RPMI7951 (cell line): ENCODE measurements around the gene CDKL4. TPM values are rescaled to one million over a fixed set of nuclear protein-coding genes. Genes with fewer than 3 reads are reported as not detected.
"Not testable (repeated sequence)": the region's sequence is repeated elsewhere in the genome, so short reads cannot be mapped to it uniquely, and the experiment has no call there.

Experiments used
- DNase-seq: peaks from one replicate; pipeline ENCODE4 v3.0.0-alpha.2; 2012; ENCODE audit warnings: low read depth
- total RNA-seq: library from RNA; depleted of rRNA; stranded (reverse); fragments of >200 nt; shearing (Covaris generic); gene quantifications from 2 replicates; pipeline ENCODE4 v1.2.3, GENCODE V29; 2014; rRNA removed

CDKL4 gene
- total RNA-seq, 1 experiment from 2014 or later, result 0.12 TPM

- no peak for DNase-seq
Measured at GRCh38 chr2:39144416-39144815, 99.4 kb downstream of the CDKL4 start.

DNA sequence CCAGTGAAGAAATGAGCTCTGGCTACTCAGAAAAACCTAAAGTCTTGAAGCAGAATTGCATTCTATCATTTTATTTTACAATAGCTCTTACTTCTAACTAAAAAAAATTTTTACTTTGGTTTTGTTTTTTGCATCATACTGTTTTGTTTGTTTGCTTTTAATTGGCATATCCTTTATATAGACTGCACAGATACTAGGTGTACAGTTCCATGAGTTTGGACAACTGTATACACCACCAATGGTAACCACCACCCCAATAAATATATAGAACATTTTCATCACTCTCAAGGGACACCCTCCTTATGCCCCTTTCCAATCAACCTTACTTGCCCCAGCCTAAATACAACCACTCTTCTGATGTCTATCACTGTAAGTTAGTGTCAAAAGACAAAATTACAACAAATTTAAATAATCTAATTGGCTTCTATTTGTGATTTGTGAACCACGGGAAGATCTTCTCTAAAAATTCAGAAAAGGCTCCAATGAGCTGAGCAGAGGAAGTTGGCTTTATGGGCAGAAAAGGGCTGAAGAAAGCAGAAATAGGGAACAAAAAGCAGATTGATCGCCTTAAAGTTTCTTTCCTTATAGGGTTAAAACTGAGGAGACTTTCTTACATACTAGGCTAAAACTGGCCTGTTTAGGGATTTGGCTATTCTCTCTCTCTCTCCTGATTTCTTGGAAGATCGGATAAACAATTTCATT, 100.7 kb downstream of the CDKL4 start:
- DNase-seq, result no peak

DNA sequence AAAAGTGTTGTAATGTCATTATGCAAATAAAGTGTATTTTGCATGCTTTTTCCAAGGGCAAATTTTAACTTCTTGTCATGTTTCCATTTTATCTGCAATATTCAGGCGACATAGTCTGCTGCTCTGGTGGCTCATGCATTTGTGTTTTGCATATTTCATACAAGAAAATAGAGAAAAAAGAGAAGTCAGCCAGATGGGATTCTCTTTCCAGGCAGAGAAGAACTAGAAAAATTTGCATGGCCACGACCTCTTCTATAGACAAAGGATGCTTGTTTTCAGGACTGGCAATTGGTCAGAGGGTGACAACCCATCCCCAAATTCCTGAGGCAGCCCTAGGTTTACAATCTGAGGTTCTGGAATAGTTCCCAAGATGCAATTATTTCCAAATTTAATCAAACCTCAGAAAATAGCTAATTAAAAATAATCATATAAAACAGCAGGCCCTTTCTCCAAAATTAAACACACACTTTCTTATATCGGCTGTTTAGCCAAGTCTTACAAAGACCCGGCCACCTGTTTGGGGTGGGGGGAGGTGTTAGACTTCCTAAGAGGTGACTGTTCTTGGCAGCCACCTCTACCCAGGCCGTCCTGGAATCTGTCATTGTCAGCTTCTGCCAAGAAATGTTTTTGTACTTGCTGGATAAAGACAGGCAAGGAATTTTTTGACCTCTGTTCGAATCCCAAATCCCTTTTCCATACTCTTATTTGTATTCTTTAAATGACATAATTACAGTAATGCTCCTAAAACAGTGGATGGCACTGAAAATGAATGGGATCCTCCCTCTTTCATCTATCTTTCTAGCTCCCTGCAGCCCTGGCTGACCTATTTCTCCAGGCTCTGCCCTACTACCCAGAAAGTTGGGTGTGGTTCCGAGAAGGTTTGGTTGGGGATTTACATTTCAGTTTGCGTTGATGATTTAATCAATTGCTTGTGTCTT, 102.2 kb downstream of the CDKL4 start:
- DNase-seq, result no peak

- DNase-seq, result not testable (repeated sequence)
Measured at GRCh38 chr2:39140948-39141333, 102.8 kb downstream of the CDKL4 start.

- no peak for DNase-seq
Measured at GRCh38 chr2:39140322-39140847, 103.4 kb downstream of the CDKL4 start.

GRCh38 chr2:39139511-39140237, 104.1 kb downstream of the CDKL4 start:
- no peak for DNase-seq

GRCh38 chr2:39138837-39139211, 104.9 kb downstream of the CDKL4 start:
- DNase-seq, result no peak

GRCh38 chr2:39138187-39138836, 105.5 kb downstream of the CDKL4 start:
- DNase-seq, result not testable (repeated sequence)

- DNase-seq, result no peak
Measured at GRCh38 chr2:39136799-39137198, 107.0 kb downstream of the CDKL4 start.

- DNase-seq, result no peak
Measured at GRCh38 chr2:39135690-39136259, 108.0 kb downstream of the CDKL4 start.

- no peak for DNase-seq
Measured at GRCh38 chr2:39133215-39133851, 110.4 kb downstream of the CDKL4 start.

- DNase-seq, result no peak
Measured at GRCh38 chr2:39128919-39129391, 114.8 kb downstream of the CDKL4 start.

- no peak for DNase-seq
Measured at GRCh38 chr2:39127973-39128372, 115.8 kb downstream of the CDKL4 start.

Other genes starting within 250 kb of the CDKL4 start
- gene SOS1, start 122.9 kb downstream of the CDKL4 start, total RNA-seq, result 11.9 and 17.8 TPM in 2 replicates
- gene MAP4K3, start 193.3 kb upstream of the CDKL4 start, total RNA-seq, result 35.1 and 35.6 TPM in 2 replicates